H1 (cell line): ENCODE measurements around the gene ZNF775. TPM values are rescaled to one million over a fixed set of nuclear protein-coding genes. Genes with fewer than 3 reads are reported as not detected.

Experiments used
- CTCF ChIA-PET: fragments of 300-600 bp; sonication (Branson Sonifier 250); formaldehyde crosslinking; loops from one replicate; lab custom pipeline; 2021; ENCODE audit not compliant: partially characterized antibody; lab: Charles Lee
- POLR2A ChIA-PET: fragments of 300-600 bp; sonication (Branson Sonifier 250); formaldehyde crosslinking; loops from one replicate; lab custom pipeline; 2021; ENCODE audit warnings: inconsistent platforms; ENCODE audit not compliant: partially characterized antibody; lab: Charles Lee
- DNase-seq, 2 experiments: peaks; one replicate each; pipeline versions ENCODE4 v3.0.0 to v3.0.0-alpha.2; 2010 to 2022; ENCODE audit warnings: low spot score in 2 of 2, low read depth in 1 of 2, mixed read lengths in 1 of 2
- FAIRE-seq: peaks from 2 replicates; lab custom pipeline; 2011; peaks lifted over from hg19 to GRCh38; lab: Jason Lieb, UNC
- H2AFZ ChIP-seq: 2 replicates; pipeline ENCODE4 v1.8.1; 2012; ENCODE audit warnings: low read length, inconsistent platforms
- H2AK5ac ChIP-seq: 2 replicates; pipeline ENCODE4 v1.6.1; 2013; ENCODE audit warnings: low read depth, low read length
- H2BK120ac ChIP-seq: replicated peaks from 2 replicates; pipeline ENCODE3; 2013; ENCODE audit warnings: low read depth, low read length, inconsistent platforms
- H2BK12ac ChIP-seq: 2 replicates; pipeline ENCODE4 v1.6.1; 2013; ENCODE audit warnings: low read depth, low read length
- H2BK15ac ChIP-seq: 2 replicates; pipeline ENCODE4 v1.6.1; 2013; ENCODE audit warnings: low read length
- H2BK20ac ChIP-seq: 2 replicates; pipeline ENCODE4 v1.6.1; 2013; ENCODE audit warnings: low read length
- H2BK5ac ChIP-seq: 2 replicates; pipeline ENCODE4 v1.6.1; 2013; ENCODE audit warnings: low read depth, low read length
- H3K14ac ChIP-seq: 2 replicates; pipeline ENCODE4 v1.6.1; 2013; ENCODE audit warnings: inconsistent platforms; ENCODE audit not compliant: insufficient read length
- H3K18ac ChIP-seq: 2 replicates; pipeline ENCODE4 v1.6.1; 2013; ENCODE audit warnings: low read length; ENCODE audit errors: extremely low read depth
- H3K23ac ChIP-seq: 2 replicates; pipeline ENCODE4 v1.6.1; 2013; ENCODE audit warnings: inconsistent platforms; ENCODE audit not compliant: insufficient read length
- H3K23me2 ChIP-seq: 2 replicates; pipeline ENCODE4 v1.6.1; 2013; ENCODE audit warnings: low read depth, low read length
- H3K27ac ChIP-seq: 2 replicates; pipeline ENCODE4 v1.6.1; 2011; ENCODE audit warnings: low read depth, low read length, inconsistent platforms
- H3K27me3 ChIP-seq, 4 experiments: replicated peaks in 1 of 4; 1 replicate in 1 of 4; 2 replicates in 3 of 4; pipeline versions ENCODE4 v1.6.1 to v1.8.1; 2011 to 2013; ENCODE audit warnings: low read length in 3 of 4, mild to moderate bottlenecking in 3 of 4, inconsistent platforms in 2 of 4, mixed read lengths in 2 of 4, moderate library complexity in 1 of 4; ENCODE audit not compliant: control insufficient read depth in 3 of 4, insufficient read depth in 3 of 4; ENCODE audit errors: extremely low read depth in 1 of 4
- H3K36me3 ChIP-seq, 4 experiments: 2 replicates each; pipeline versions ENCODE4 v1.6.1 to v1.8.1; 2011 to 2013; ENCODE audit warnings: mild to moderate bottlenecking in 4 of 4, low read length in 3 of 4, moderate library complexity in 2 of 4, control low read depth in 1 of 4, inconsistent platforms in 1 of 4; ENCODE audit not compliant: insufficient read depth in 4 of 4, control insufficient read depth in 2 of 4
- H3K4ac ChIP-seq: replicated peaks from 2 replicates; pipeline ENCODE3; 2013; ENCODE audit warnings: low read length, low read depth, mixed read lengths, inconsistent platforms; ENCODE audit not compliant: insufficient read length
- H3K4me1 ChIP-seq, 4 experiments: replicated peaks in 1 of 4; 1 replicate in 1 of 4; 2 replicates in 3 of 4; pipeline versions ENCODE4 v1.6.1 to v1.8.1; 2011 to 2013; ENCODE audit warnings: low read length in 3 of 4, inconsistent platforms in 2 of 4, mixed read lengths in 1 of 4; ENCODE audit not compliant: insufficient read depth in 4 of 4, control insufficient read depth in 3 of 4
- H3K4me2 ChIP-seq, 2 experiments: 2 replicates each; pipeline versions ENCODE4 v1.6.1 to v1.8.1; 2011 to 2013; ENCODE audit warnings: low read depth in 2 of 2, low read length in 2 of 2, control low read depth in 1 of 2, inconsistent platforms in 1 of 2, mild to moderate bottlenecking in 1 of 2; ENCODE audit not compliant: insufficient read depth in 1 of 2
- H3K4me3 ChIP-seq, 4 experiments: fragments of 200-600, 300-600 bp in 1 of 4; sonication (generic), shearing (Covaris generic), sonication (Bioruptor Twin) in 1 of 4; 2 replicates each; pipeline versions ENCODE4 v1.5.1 to v1.8.1; 2011 to 2016; ENCODE audit warnings: low read length in 4 of 4, low read depth in 3 of 4, control low read depth in 2 of 4, inconsistent platforms in 2 of 4, mild to moderate bottlenecking in 2 of 4, mixed read lengths in 1 of 4, moderate library complexity in 1 of 4; ENCODE audit not compliant: insufficient read depth in 2 of 4; ENCODE audit errors: extremely low read depth in 1 of 4
- H3K56ac ChIP-seq: replicated peaks from 2 replicates; pipeline ENCODE3; 2013; ENCODE audit warnings: low read depth, mild to moderate bottlenecking, mixed read lengths, low read length, inconsistent platforms; ENCODE audit not compliant: insufficient read length
- H3K79me1 ChIP-seq: 2 replicates; pipeline ENCODE4 v1.6.1; 2013; ENCODE audit warnings: low read depth, low read length, control low read depth
- H3K79me2 ChIP-seq, 2 experiments: 2 replicates each; pipeline versions ENCODE4 v1.6.1 to v1.8.1; 2012 to 2013; ENCODE audit warnings: low read length in 2 of 2, mild to moderate bottlenecking in 2 of 2, inconsistent platforms in 1 of 2; ENCODE audit not compliant: insufficient read depth in 2 of 2, control insufficient read depth in 1 of 2
- H3K9ac ChIP-seq, 4 experiments: replicated peaks in 1 of 4; 1 replicate in 1 of 4; 2 replicates in 3 of 4; pipeline versions ENCODE4 v1.6.1 to v1.8.1; 2011 to 2013; ENCODE audit warnings: low read depth in 3 of 4, low read length in 3 of 4, control low read depth in 2 of 4, mild to moderate bottlenecking in 2 of 4, moderate library complexity in 2 of 4, inconsistent platforms in 1 of 4; ENCODE audit errors: extremely low read depth in 1 of 4
- H3K9me3 ChIP-seq, 2 experiments: 2 replicates each; pipeline versions ENCODE4 v1.6.1 to v1.8.1; 2012 to 2013; ENCODE audit warnings: mild to moderate bottlenecking in 2 of 2, moderate library complexity in 2 of 2, control low read depth in 1 of 2, inconsistent platforms in 1 of 2, low read depth in 1 of 2, low read length in 1 of 2, mixed read lengths in 1 of 2; ENCODE audit not compliant: insufficient read depth in 2 of 2
- H4K20me1 ChIP-seq, 2 experiments: replicated peaks in 1 of 2; 2 replicates each; pipeline versions ENCODE3 to v1.8.1; 2011 to 2013; ENCODE audit warnings: inconsistent platforms in 2 of 2, low read length in 2 of 2, mild to moderate bottlenecking in 1 of 2; ENCODE audit not compliant: insufficient read depth in 2 of 2, control insufficient read depth in 1 of 2
- H4K5ac ChIP-seq: 2 replicates; pipeline ENCODE4 v1.6.1; 2013; ENCODE audit warnings: low read length, low read depth, mixed read lengths, inconsistent platforms; ENCODE audit not compliant: insufficient read length
- H4K8ac ChIP-seq: 2 replicates; pipeline ENCODE4 v1.8.0; 2013; ENCODE audit warnings: mild to moderate bottlenecking, moderate library complexity, low read length, inconsistent platforms; ENCODE audit not compliant: insufficient read depth; ENCODE audit errors: extremely low read depth
- H4K91ac ChIP-seq: replicated peaks from 2 replicates; pipeline ENCODE3; 2013; ENCODE audit warnings: low read length, mixed read lengths, inconsistent platforms; ENCODE audit not compliant: insufficient read length
- CBX5 ChIP-seq: fragments of 300-800, 300-1000 bp; sonication (generic); IDR thresholded peaks from 2 replicates; pipeline ENCODE4 v1.7.1; 2016; ENCODE audit warnings: antibody characterized with exemption, low read length, low read depth
- HDAC6 ChIP-seq: IDR thresholded peaks from one replicate; pipeline ENCODE4 v1.7.1; 2012; ENCODE audit warnings: low read depth, mild to moderate bottlenecking, inconsistent platforms, low read length, moderate library complexity
- JUN ChIP-seq: IDR thresholded peaks from 2 replicates; pipeline ENCODE4 v1.6.1; 2011; ENCODE audit warnings: low read depth, mild to moderate bottlenecking, improper control_type of control experiment, low read length
- KDM1A ChIP-seq: fragments of 200-600, 300-600 bp; sonication (generic); IDR thresholded peaks from 2 replicates; pipeline ENCODE4 v1.7.1; 2016; ENCODE audit warnings: mild to moderate bottlenecking, low read length, borderline replicate concordance
- KDM4A ChIP-seq: IDR thresholded peaks from one replicate; pipeline ENCODE4 v1.7.1; 2012; ENCODE audit warnings: low read depth, mild to moderate bottlenecking, moderate library complexity, low read length, inconsistent platforms; ENCODE audit not compliant: severe bottlenecking
- MAFK ChIP-seq: IDR thresholded peaks from 2 replicates; pipeline ENCODE4 v1.6.1; 2012; ENCODE audit warnings: low read depth, mild to moderate bottlenecking, improper control_type of control experiment, low read length
- RAD21 ChIP-seq, 2 experiments: IDR thresholded peaks in 1 of 2; conservative IDR thresholded peaks in 1 of 2; 2 replicates each; pipeline ENCODE4 v1.6.1; 2011; ENCODE audit warnings: low read depth in 2 of 2, low read length in 2 of 2, improper control_type of control experiment in 1 of 2, inconsistent platforms in 1 of 2, mild to moderate bottlenecking in 1 of 2, moderate library complexity in 1 of 2
- RBBP5 ChIP-seq: IDR thresholded peaks from 2 replicates; pipeline ENCODE4 v1.7.1; 2012; ENCODE audit warnings: low read depth, mild to moderate bottlenecking, inconsistent platforms, low read length, moderate library complexity, borderline replicate concordance
- SP2 ChIP-seq: IDR thresholded peaks from 2 replicates; pipeline ENCODE4 v1.6.1; 2012; ENCODE audit warnings: mild to moderate bottlenecking, low read length, inconsistent platforms
- TBP ChIP-seq: IDR thresholded peaks from 2 replicates; pipeline ENCODE4 v1.6.1; 2011; ENCODE audit warnings: low read depth, low read length, improper control_type of control experiment
- TEAD4 ChIP-seq: IDR thresholded peaks from 2 replicates; pipeline ENCODE4 v1.6.1; 2012; ENCODE audit warnings: low read depth, low read length, inconsistent platforms, mixed read lengths
- WGBS, 2 experiments: shearing (Covaris generic) in 1 of 2; methylation state at CpG; one replicate each; pipeline versions ENCODE4 v1.1.6 to v1.1.7; 2013 to 2015; ENCODE audit warnings: low lambda C conversion rate in 2 of 2, mixed read lengths in 2 of 2, inconsistent platforms in 1 of 2, low coverage in 1 of 2, missing lambda C conversion rate in 1 of 2; ENCODE audit not compliant: insufficient replicate concordance in 2 of 2, insufficient coverage in 1 of 2, insufficient read length in 1 of 2; ENCODE audit errors: extremely low coverage in 1 of 2, missing lambda C conversion rate in 1 of 2; 5-methylcytosine and 5-hydroxymethylcytosine counted together
- polyA plus RNA-seq, 7 experiments: library from polyadenylated mRNA; depleted of rRNA in 3 of 7; stranded (reverse) in 5 of 7; unstranded in 2 of 7; fragments of >200 nt in 5 of 7; fragments of 200-250 nt in 2 of 7; gene quantifications; 1 replicate in 5 of 7; 2 replicates in 1 of 7; 4 replicates in 1 of 7; pipeline versions ENCODE4 v1.2.1 to v1.2.3, GENCODE V29; 2011 to 2013; ENCODE audit warnings: missing spikeins in 2 of 7, mixed read lengths in 2 of 7
- total RNA-seq: library from RNA; stranded (reverse); fragmentation: NEBNext Ultra II Directional; extraction: Animal tissue kit (Norgen Biotek cat#: 25700); gene quantifications from 2 replicates; pipeline ENCODE4 v1.2.1, GENCODE V29; 2021
- TF ChIP-seq, protein P1 (sequence below): IDR thresholded peaks from 2 replicates; pipeline ENCODE4 v1.6.1; 2012; ENCODE audit warnings: inconsistent platforms

Gene ZNF775
- total and polyA plus RNA-seq, 2 of the 8 experiments (the other 6 are each of a cell fraction or from before 2014, with no cell fraction given): 13.6 to 21.5 TPM

- peaks cover 2% of the 10 kb centered on the region; the same call in 1 of the 2 replicates for H3K23me2 ChIP-seq
- no peaks in the 10 kb centered on the region for H3K27me3 ChIP-seq
- no peak overlapping the region for H3K14ac ChIP-seq
- no peak overlapping the region for H2BK5ac ChIP-seq
- no peak overlapping the region for H3K4ac ChIP-seq
- WGBS, 2 experiments: 90% methylated on average over 10 of the region's 10 CpGs; no CpG with 5 or more reads in 1 of the 2 experiments
- H3K9me3 ChIP-seq: no peaks in the 10 kb centered on the region
- H3K4me1 ChIP-seq: peaks cover 9 to 15% (median 12%) of the 10 kb centered on the region in 4 experiments
- H3K79me1 ChIP-seq: peaks cover 5% of the 10 kb centered on the region
- no peak overlapping the region for H2BK120ac ChIP-seq
- POLR2A ChIA-PET: interaction anchor here (1.0 to 14.9 kb wide), 7 partner anchors 13 to 76 kb away, joined by 4 to 164 read pairs (median 6); partner anchors contain the start of gene REPIN1
- H4K91ac ChIP-seq: no peak overlapping the region
- H3K79me2 ChIP-seq: peaks cover 0 to 18% of the 10 kb centered on the region in 2 experiments; a peak in 2 of 4 replicates
- DNase-seq (no peak), FAIRE-seq (no peak)
- no peak overlapping the region for H3K9ac ChIP-seq
- no peak overlapping the region for H4K8ac ChIP-seq
- peaks cover 0 to 3% of the 10 kb centered on the region in 2 experiments for H4K20me1 ChIP-seq
- H3K56ac ChIP-seq: no peak overlapping the region
- no peak overlapping the region for H2AFZ ChIP-seq
- CTCF ChIA-PET: interaction anchor here (1.1 to 2.6 kb wide), 4 partner anchors 18 to 124 kb away, joined by 3 to 7 read pairs (median 4); no protein-coding TSS in a partner anchor
- H2BK15ac ChIP-seq: no peak overlapping the region
- H4K5ac ChIP-seq: no peak overlapping the region
- no peak overlapping the region for H3K23ac ChIP-seq
- H3K4me3 ChIP-seq: no peak overlapping the region
- H2BK20ac ChIP-seq: no peak overlapping the region
- H3K18ac ChIP-seq: no peak overlapping the region
- H2AK5ac ChIP-seq: no peak overlapping the region
- no peak overlapping the region for H3K4me2 ChIP-seq
- no peak overlapping the region for H2BK12ac ChIP-seq
- peaks cover 7 to 37% (median 15%) of the 10 kb centered on the region in 4 experiments for H3K36me3 ChIP-seq
- H3K27ac ChIP-seq: no peak overlapping the region
- TF ChIP-seq CBX5 (no peak), HDAC6 (no peak), KDM4A (no peak), RAD21 (IDR thresholded peaks at IDR 0.05 in 1 of 2, conservative IDR thresholded peaks at IDR 0.05 in 1 of 2; ENCODE audit: low read depth in 2 of 2, low read length in 2 of 2) (no peak), RBBP5 (no peak), KDM1A (no peak), TBP (no peak), TEAD4 (no peak), SP2 (no peak), JUN (no peak), MAFK (no peak)
- TF ChIP-seq, protein P1, sequence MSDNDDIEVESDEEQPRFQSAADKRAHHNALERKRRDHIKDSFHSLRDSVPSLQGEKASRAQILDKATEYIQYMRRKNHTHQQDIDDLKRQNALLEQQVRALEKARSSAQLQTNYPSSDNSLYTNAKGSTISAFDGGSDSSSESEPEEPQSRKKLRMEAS: no peak
Measured at GRCh38 chr7:150410680-150411346, 31.7 kb downstream of the ZNF775 start.
